Esophagus muscularis mucosa (tissue), 4 donors: ENCODE measurements around the gene MANBA. TPM values are rescaled to one million over a fixed set of nuclear protein-coding genes. Genes with fewer than 3 reads are reported as not detected.

Experiments used
- DNase-seq: peaks from one replicate; pipeline ENCODE4 v3.0.0-alpha.2; 2017; ENCODE audit errors: extremely low spot score
- H3K27ac ChIP-seq, 4 donors: fragments of 200-600 bp; sonication (generic); replicated peaks in 1 of 4; 1 replicate in 3 of 4; 2 replicates in 1 of 4; pipeline ENCODE4 v1.5.1; 2016 to 2019; ENCODE audit warnings: mild to moderate bottlenecking in 1 of 4
- H3K27me3 ChIP-seq, 4 donors: fragments of 200-600 bp; sonication (generic); one replicate each; pipeline versions ENCODE4 v1.5.1 to v1.6.0; 2016 to 2019
- H3K36me3 ChIP-seq, 4 donors: fragments of 200-600 bp; sonication (generic); one replicate each; pipeline ENCODE4 v1.5.1; 2016 to 2019
- H3K4me1 ChIP-seq, 4 donors: fragments of 200-600 bp; sonication (generic); one replicate each; pipeline ENCODE4 v1.5.1; 2016 to 2019
- H3K4me3 ChIP-seq, 4 donors: fragments of 200-600 bp; sonication (generic); 1 replicate in 2 of 4; 2 replicates in 2 of 4; pipeline ENCODE4 v1.5.1; 2016 to 2019; ENCODE audit warnings: mild to moderate bottlenecking in 4 of 4, moderate library complexity in 1 of 4
- H3K9me3 ChIP-seq, 4 donors: fragments of 200-600 bp; sonication (generic); 1 replicate in 3 of 4; 2 replicates in 1 of 4; pipeline ENCODE4 v1.5.1; 2016 to 2019
- EP300 ChIP-seq: sonication (generic); formaldehyde crosslinking; IDR thresholded peaks from one replicate; pipeline ENCODE4 v1.6.1; 2017; ENCODE audit warnings: antibody characterized with exemption
- POLR2A ChIP-seq: fragments of 450-650 bp; IDR thresholded peaks from one replicate; pipeline ENCODE4 v1.6.1; 2017; ENCODE audit warnings: antibody characterized with exemption, moderate library complexity, mild to moderate bottlenecking, low read depth
- POLR2AphosphoS5 ChIP-seq, 2 donors: sonication (generic); formaldehyde crosslinking; IDR thresholded peaks; one replicate each; pipeline ENCODE4 v1.6.1; 2017; ENCODE audit warnings: antibody characterized with exemption in 2 of 2
- WGBS: methylation state at CpG from one replicate; pipeline ENCODE4 v1.1.5; 2018; 5-methylcytosine and 5-hydroxymethylcytosine counted together
- intact Hi-C: fragments of 100-400 bp; cut with DNase I; formaldehyde crosslinking; loops from one replicate; pipeline ENCODE4 v1.15.1; 2023
- total RNA-seq, 4 donors: library from RNA; depleted of rRNA; stranded (reverse); fragments of >200 nt; gene quantifications; one replicate each; pipeline versions ENCODE4 v1.1.0 to v1.2.1, GENCODE V29; 2016
- TF ChIP-seq, protein P1 (sequence below), 3 experiments: fragments of 200-600 bp in 2 of 3; fragments of 450-650 bp in 1 of 3; sonication (generic) in 2 of 3; IDR thresholded peaks; one replicate each; pipeline ENCODE4 v1.5.1; 2017 to 2019; ENCODE audit warnings: antibody characterized with exemption in 3 of 3, mild to moderate bottlenecking in 2 of 3, moderate library complexity in 1 of 3

The MANBA gene
- total RNA-seq, 4 donors from 2014 or later = 22.1 to 24.9 (median 24.5) TPM

GRCh38 chr4:102614801-102615200, 146.0 kb downstream of the MANBA start:
- TF ChIP-seq, protein P1, sequence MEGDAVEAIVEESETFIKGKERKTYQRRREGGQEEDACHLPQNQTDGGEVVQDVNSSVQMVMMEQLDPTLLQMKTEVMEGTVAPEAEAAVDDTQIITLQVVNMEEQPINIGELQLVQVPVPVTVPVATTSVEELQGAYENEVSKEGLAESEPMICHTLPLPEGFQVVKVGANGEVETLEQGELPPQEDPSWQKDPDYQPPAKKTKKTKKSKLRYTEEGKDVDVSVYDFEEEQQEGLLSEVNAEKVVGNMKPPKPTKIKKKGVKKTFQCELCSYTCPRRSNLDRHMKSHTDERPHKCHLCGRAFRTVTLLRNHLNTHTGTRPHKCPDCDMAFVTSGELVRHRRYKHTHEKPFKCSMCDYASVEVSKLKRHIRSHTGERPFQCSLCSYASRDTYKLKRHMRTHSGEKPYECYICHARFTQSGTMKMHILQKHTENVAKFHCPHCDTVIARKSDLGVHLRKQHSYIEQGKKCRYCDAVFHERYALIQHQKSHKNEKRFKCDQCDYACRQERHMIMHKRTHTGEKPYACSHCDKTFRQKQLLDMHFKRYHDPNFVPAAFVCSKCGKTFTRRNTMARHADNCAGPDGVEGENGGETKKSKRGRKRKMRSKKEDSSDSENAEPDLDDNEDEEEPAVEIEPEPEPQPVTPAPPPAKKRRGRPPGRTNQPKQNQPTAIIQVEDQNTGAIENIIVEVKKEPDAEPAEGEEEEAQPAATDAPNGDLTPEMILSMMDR (IDR thresholded peaks at IDR 0.05) = no peak
- TF ChIP-seq EP300 = no peak
- TF ChIP-seq POLR2AphosphoS5 (IDR thresholded peaks at IDR 0.05) = no peak
- TF ChIP-seq POLR2A = no peak
- intact Hi-C loops = loop anchor here (10.0 kb wide), 1 partner anchor 160 kb away; no protein-coding TSS in a partner anchor
- WGBS = 85% methylated on average over 9 of the region's 9 CpGs
- no peaks in the 10 kb centered on the region for H3K27me3 ChIP-seq
- peaks cover 41 to 74% (median 66%) of the 10 kb centered on the region in 4 donors for H3K36me3 ChIP-seq
- H3K4me1 ChIP-seq = peaks cover 0 to 3% (median 0%) of the 10 kb centered on the region in 4 donors
- no peaks in the 10 kb centered on the region for H3K9me3 ChIP-seq
- no peak for DNase-seq
- H3K4me3 ChIP-seq = no peak overlapping the region
- H3K27ac ChIP-seq = peak overlapping the region in 1 of 4 donors; percentile 41

GRCh38 chr4:102612824-102613366, 147.9 kb downstream of the MANBA start:
- peaks cover 52 to 93% (median 81%) of the 10 kb centered on the region in 4 donors for H3K36me3 ChIP-seq
- no peak overlapping the region for H3K4me3 ChIP-seq
- H3K27ac ChIP-seq = peak overlapping the region in 1 of 4 donors; percentile 11
- H3K4me1 ChIP-seq = peaks cover 0 to 3% (median 0%) of the 10 kb centered on the region in 4 donors
- no peaks in the 10 kb centered on the region for H3K9me3 ChIP-seq
- DNase-seq = no peak
- intact Hi-C loops = loop anchor here (10.0 kb wide), 1 partner anchor 158 kb away; no protein-coding TSS in a partner anchor
- TF ChIP-seq POLR2A = no peak
- TF ChIP-seq EP300 = no peak
- TF ChIP-seq, protein P1 (IDR thresholded peaks at IDR 0.05) = no peak
- no peak for TF ChIP-seq POLR2AphosphoS5 (IDR thresholded peaks at IDR 0.05)
- no peaks in the 10 kb centered on the region for H3K27me3 ChIP-seq
- 67% methylated on average over 11 of the region's 11 CpGs for WGBS

DNA sequence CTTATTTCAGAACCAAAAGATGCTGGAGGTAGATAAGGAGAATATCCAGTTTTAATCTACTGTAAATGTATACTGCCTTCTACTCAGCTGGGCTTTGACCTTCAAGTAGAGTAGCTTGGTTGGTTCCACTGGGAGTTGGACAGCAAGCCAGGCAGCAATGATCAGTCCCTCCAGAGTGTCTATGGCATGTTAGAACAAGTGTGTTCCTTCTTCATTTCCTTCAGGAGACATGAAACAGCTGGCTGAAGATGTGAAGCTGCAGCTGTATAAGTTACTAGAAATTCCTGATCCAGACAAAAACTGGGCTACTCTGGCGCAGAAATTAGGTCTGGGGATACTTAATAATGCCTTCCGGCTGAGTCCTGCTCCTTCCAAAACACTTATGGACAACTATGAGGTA, 148.6 kb downstream of the MANBA start:
- TF ChIP-seq POLR2AphosphoS5 (IDR thresholded peaks at IDR 0.05) (no peak), EP300 (no peak), POLR2A (no peak)
- TF ChIP-seq, protein P1 (IDR thresholded peaks at IDR 0.05) = no peak
- peaks cover 0 to 3% (median 0%) of the 10 kb centered on the region in 4 donors for H3K4me1 ChIP-seq
- no peaks in the 10 kb centered on the region for H3K9me3 ChIP-seq
- no peak for DNase-seq
- no peak overlapping the region for H3K4me3 ChIP-seq
- intact Hi-C loops = loop anchor here (10.0 kb wide), 1 partner anchor 157 kb away; no protein-coding TSS in a partner anchor
- 90% methylated on average over 2 of the region's 2 CpGs for WGBS
- no peaks in the 10 kb centered on the region for H3K27me3 ChIP-seq
- no peak overlapping the region for H3K27ac ChIP-seq
- peaks cover 52 to 97% (median 87%) of the 10 kb centered on the region in 4 donors for H3K36me3 ChIP-seq

- 94% methylated on average over 3 of the region's 3 CpGs for WGBS
- intact Hi-C loops = loop anchor here (10.0 kb wide), 1 partner anchor 156 kb away; no protein-coding TSS in a partner anchor
- TF ChIP-seq POLR2AphosphoS5 (IDR thresholded peaks at IDR 0.05) (no peak), EP300 (no peak), POLR2A (no peak)
- TF ChIP-seq, protein P1 (IDR thresholded peaks at IDR 0.05) = no peak
- Histone ChIP-seq H3K36me3 (peaks cover 49 to 96% (median 90%) of the 10 kb centered on the region in 4 donors), H3K4me3 (no peak overlapping the region), H3K4me1 (no peaks in the 10 kb centered on the region), H3K27ac (no peak overlapping the region), H3K27me3 (no peaks in the 10 kb centered on the region), H3K9me3 (no peaks in the 10 kb centered on the region)
- DNase-seq = no peak
These were observed 150.3 kb downstream of the MANBA start for GRCh38 chr4:102610476-102610875.
